ENCODE data around the gene GNG12. TPM values are rescaled to one million over a fixed set of nuclear protein-coding genes. Genes with fewer than 3 reads are reported as not detected.
A peak's percentile ranks its signal among the peaks of the same experiment; 100 is the strongest.

GNG12 gene
- total RNA-seq, 2 experiments from 2014 or later, result not detected

- CTCF ChIA-PET, result interaction anchor here (0.8 to 6.0 kb wide), 41 partner anchors 9 to 255 kb away, joined by 3 to 210 read pairs (median 6); partner anchors contain the start of gene GADD45A
- no peak for TF ChIP-seq CTCF (IDR thresholded peaks at IDR 0.05)
Measured at GRCh38 chr1:67761091-67761490, 72.2 kb downstream of the GNG12 start.

GRCh38 chr1:67760030-67760821 lies 73.0 kb downstream of the GNG12 start:
- intact Hi-C loops (cut with micrococcal nuclease), result loop anchor here (1.0 to 2.0 kb wide), 2 partner anchors 199 to 227 kb away; no protein-coding TSS in a partner anchor
- ATAC-seq (peak; percentile 79), DNase-seq (peak; percentile 75)
- ChIA-PET POLR2A (interaction anchor here (1.4 kb wide), 1 partner anchor 74 kb away, joined by 4 read pairs; no protein-coding TSS in a partner anchor), CTCF (interaction anchor here (0.6 to 6.0 kb wide), 78 partner anchors 9 to 598 kb away, joined by 3 to 210 read pairs (median 5); partner anchors contain the start of gene GADD45A)
- Mint-ChIP-seq H3K27ac (no peak overlapping the region), H3K9me3 (no peaks in the 10 kb centered on the region), H3K27me3 (peaks cover 23% of the 10 kb centered on the region), H3K4me1 (ENCODE audit: low read depth) (no peaks in the 10 kb centered on the region), H3K4me3 (no peak overlapping the region), H3K36me3 (ENCODE audit: low read depth) (no peaks in the 10 kb centered on the region)
- peak; percentile 92 for TF ChIP-seq CTCF (IDR thresholded peaks at IDR 0.05)

More at GRCh38 chr1:67761091-67761490, 72.2 kb downstream of the GNG12 start:
- H3K27ac Mint-ChIP-seq, result no peak overlapping the region
- no peaks in the 10 kb centered on the region for H3K36me3 Mint-ChIP-seq (ENCODE audit: low read depth)
- H3K4me1 Mint-ChIP-seq (ENCODE audit: low read depth), result peaks cover 5% of the 10 kb centered on the region
- no peaks in the 10 kb centered on the region for H3K9me3 Mint-ChIP-seq
- no peak for ATAC-seq
- H3K4me3 Mint-ChIP-seq, result no peak overlapping the region
- POLR2A ChIA-PET, result interaction anchor here (1.4 kb wide), 1 partner anchor 75 kb away, joined by 4 read pairs; no protein-coding TSS in a partner anchor
- intact Hi-C loops (cut with micrococcal nuclease), result loop anchor here (2.0 kb wide), 1 partner anchor 228 kb away; no protein-coding TSS in a partner anchor
- no peak for DNase-seq
- peaks cover 24% of the 10 kb centered on the region for H3K27me3 Mint-ChIP-seq

- Mint-ChIP-seq H3K27ac (no peak overlapping the region), H3K9me3 (no peaks in the 10 kb centered on the region), H3K4me3 (no peak overlapping the region), H3K27me3 (peaks cover 21% of the 10 kb centered on the region), H3K4me1 (ENCODE audit: low read depth) (peaks cover under 1% of the 10 kb centered on the region), H3K36me3 (ENCODE audit: low read depth) (no peaks in the 10 kb centered on the region)
- ChIA-PET POLR2A (interaction anchor here (1.4 kb wide), 1 partner anchor 74 kb away, joined by 4 read pairs; no protein-coding TSS in a partner anchor), CTCF (interaction anchor here (0.6 to 6.0 kb wide), 67 partner anchors 8 to 598 kb away, joined by 3 to 210 read pairs (median 6); partner anchors contain the start of gene GADD45A)
- DNase-seq (no peak), ATAC-seq (no peak)
- no peak for TF ChIP-seq CTCF (IDR thresholded peaks at IDR 0.05)
- intact Hi-C loops (cut with micrococcal nuclease), result loop anchor here (1.0 to 2.0 kb wide), 2 partner anchors 198 to 227 kb away; no protein-coding TSS in a partner anchor
Measured at GRCh38 chr1:67759692-67760029, 73.6 kb downstream of the GNG12 start.

GRCh38 chr1:67759066-67759465 lies 74.2 kb downstream of the GNG12 start:
- intact Hi-C loops (cut with micrococcal nuclease), result no loop called here
- H3K9me3 Mint-ChIP-seq, result no peaks in the 10 kb centered on the region
- peaks cover 15% of the 10 kb centered on the region for H3K27me3 Mint-ChIP-seq
- no peaks in the 10 kb centered on the region for H3K36me3 Mint-ChIP-seq (ENCODE audit: low read depth)
- DNase-seq (no peak), ATAC-seq (no peak)
- no peak overlapping the region for H3K4me3 Mint-ChIP-seq
- no peak for TF ChIP-seq CTCF (IDR thresholded peaks at IDR 0.05)
- peaks cover 4% of the 10 kb centered on the region for H3K4me1 Mint-ChIP-seq (ENCODE audit: low read depth)
- CTCF ChIA-PET, result interaction anchor here (0.6 to 6.0 kb wide), 23 partner anchors 7 to 241 kb away, joined by 3 to 210 read pairs (median 12); partner anchors contain the start of gene GADD45A
- H3K27ac Mint-ChIP-seq, result no peak overlapping the region
- POLR2A ChIA-PET, result no interaction called here
